M059J (cell line): ENCODE measurements around the gene PTGIS. TPM values are rescaled to one million over a fixed set of nuclear protein-coding genes. Genes with fewer than 3 reads are reported as not detected.

ENCODE experiments used
- DNase-seq: peaks from one replicate; pipeline ENCODE4 v3.0.0-alpha.2; 2012; ENCODE audit warnings: low read depth
- total RNA-seq: library from RNA; depleted of rRNA; stranded (reverse); fragments of >200 nt; shearing (Covaris generic); gene quantifications from 2 replicates; pipeline ENCODE4 v1.2.3, GENCODE V29; 2014

PTGIS gene
- total RNA-seq, 1 experiment from 2014 or later, result 0.07 TPM

- peak; percentile 69 for DNase-seq
These were observed 28.0 kb upstream of the PTGIS start for GRCh38 chr20:49595811-49596561.

GRCh38 chr20:49595346-49595745 lies 27.4 kb upstream of the PTGIS start:
- no peak for DNase-seq

- DNase-seq, result no peak
These were observed 27.0 kb upstream of the PTGIS start for GRCh38 chr20:49594931-49595315.

GRCh38 chr20:49594143-49594930 lies 26.4 kb upstream of the PTGIS start:
- peak; percentile 55 for DNase-seq

DNA sequence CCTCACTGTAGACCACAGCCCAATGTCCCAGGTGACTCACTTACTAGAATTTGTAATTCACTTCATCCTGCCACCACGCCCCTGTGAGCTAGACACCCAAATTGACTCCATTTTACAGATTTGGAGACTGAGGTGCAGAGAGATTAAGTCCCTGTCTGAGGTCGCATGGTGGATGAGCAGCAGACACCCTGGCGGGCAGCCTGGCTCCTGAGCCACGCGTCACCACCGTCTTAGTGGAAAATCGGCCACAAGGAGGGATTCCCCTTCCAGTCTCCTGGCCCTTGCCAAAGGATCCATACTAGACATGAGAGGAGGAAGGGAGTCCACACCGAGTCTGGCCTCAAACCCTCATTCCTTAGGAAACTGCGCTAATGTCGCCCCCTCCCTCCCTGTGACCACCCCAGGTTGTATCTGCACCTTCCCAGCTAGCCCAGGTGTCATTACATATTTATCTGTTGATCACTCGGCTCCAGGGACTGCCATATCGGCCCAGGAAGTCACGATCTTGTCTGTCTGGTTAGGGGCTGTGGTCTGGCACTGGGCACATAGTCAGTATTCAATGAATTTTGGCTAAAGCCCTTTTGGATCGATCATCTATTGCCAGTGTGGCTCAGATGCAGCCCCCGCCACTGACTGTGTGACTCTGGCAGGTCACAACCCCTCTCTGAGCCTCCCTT lies 25.7 kb upstream of the PTGIS start:
- peak; percentile 54 for DNase-seq

DNA sequence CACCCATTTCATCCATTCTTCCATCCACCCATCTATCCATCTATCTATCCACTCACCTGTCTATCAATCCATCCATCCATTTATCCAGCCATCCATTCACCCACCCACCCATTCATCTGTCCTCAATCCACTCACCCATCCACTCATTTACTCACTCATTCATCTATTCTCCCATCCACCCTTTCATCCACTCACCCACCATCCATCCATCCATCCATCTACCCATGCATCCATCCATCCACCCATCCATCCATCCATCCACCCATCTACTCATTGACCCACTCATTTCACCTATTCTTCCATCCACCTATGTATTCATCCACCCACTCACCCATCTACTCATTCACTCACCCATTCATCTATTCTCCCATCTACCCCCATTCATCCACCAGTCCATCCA lies 24.2 kb upstream of the PTGIS start:
- no peak for DNase-seq

GRCh38 chr20:49591217-49591865 lies 23.4 kb upstream of the PTGIS start:
- no peak for DNase-seq

DNA sequence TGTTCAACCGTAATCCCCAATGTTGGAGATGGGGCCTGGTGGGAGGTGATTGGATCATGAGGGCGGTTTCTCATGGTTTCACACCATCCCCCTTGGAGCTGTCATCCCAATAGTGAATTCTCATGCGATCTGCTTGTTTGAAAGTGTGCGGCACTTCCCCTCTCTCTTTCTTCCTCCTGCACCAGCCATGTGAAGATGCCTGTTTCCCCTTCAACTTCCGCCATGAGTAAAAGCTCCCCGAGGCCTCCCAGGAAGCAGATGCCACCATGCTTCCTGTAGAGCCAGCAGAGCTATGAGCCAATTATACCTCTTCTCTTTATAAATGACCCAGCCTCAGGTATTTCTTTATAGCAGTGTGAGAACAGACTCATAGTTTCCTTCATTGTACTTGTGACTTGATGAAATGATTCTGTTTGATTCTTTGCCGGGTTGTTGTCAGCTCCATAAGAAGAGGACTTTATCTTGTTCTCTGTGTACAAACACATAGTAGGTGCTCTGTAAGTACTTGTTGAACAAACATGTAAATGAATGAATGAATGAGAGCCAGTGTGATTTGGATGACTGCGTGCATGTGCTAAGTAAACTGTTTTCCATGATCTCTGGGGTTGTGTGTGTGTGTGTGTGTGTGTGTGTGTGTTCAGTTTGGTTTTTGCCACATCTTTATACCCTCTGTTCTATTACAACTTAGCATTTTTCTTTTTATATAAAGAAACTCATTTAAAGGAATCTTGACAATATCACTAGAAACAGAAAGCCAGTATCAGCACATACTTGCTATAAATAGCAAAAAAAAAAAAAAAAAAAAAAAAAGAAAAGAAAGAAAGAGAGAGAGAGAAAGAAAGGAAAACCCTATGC lies 22.5 kb upstream of the PTGIS start:
- no peak for DNase-seq

DNA sequence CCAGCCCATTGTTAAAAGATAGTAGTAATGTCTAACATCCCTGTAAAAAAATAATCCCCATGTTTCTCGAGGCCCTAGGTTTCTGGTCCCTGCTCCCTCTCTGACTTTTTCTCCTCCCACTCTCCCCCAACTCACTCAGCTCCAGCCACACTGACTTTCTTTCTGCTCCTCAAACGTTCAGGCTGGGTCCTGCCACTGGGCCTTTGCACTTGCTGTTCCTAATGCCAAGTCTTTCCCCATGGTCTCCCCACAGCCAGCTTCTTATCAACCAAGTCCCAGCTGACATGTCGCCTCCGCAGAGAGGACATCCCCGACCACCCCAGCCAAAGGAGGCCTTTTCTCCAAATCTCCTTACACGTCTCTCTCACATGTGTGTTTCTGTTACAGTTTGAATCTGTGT lies 21.8 kb upstream of the PTGIS start:
- no peak for DNase-seq

DNA sequence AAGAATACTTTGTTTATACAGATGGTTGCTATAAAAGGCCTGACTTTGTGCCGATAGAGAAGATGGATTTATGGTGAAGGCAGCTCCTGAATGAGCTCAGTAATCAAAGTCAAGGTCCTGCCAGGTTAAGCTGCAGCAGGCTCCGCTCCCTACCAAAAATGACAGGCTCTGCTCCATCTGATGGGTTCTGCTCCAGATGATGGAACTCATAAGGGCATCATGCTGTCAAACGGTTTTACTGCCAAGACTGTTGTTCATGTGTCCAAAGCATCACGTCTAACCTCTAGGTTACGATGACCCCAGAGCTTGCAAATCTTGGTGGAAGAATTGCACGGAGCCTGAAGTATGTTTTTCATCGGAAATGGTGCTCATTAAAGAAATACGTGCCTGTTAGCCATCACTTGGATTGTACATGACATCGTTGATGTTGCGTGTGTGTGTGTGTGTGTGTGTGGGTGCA lies 19.2 kb upstream of the PTGIS start:
- DNase-seq, result no peak

- DNase-seq, result no peak
These were observed 17.8 kb upstream of the PTGIS start for GRCh38 chr20:49585585-49586245.

DNA sequence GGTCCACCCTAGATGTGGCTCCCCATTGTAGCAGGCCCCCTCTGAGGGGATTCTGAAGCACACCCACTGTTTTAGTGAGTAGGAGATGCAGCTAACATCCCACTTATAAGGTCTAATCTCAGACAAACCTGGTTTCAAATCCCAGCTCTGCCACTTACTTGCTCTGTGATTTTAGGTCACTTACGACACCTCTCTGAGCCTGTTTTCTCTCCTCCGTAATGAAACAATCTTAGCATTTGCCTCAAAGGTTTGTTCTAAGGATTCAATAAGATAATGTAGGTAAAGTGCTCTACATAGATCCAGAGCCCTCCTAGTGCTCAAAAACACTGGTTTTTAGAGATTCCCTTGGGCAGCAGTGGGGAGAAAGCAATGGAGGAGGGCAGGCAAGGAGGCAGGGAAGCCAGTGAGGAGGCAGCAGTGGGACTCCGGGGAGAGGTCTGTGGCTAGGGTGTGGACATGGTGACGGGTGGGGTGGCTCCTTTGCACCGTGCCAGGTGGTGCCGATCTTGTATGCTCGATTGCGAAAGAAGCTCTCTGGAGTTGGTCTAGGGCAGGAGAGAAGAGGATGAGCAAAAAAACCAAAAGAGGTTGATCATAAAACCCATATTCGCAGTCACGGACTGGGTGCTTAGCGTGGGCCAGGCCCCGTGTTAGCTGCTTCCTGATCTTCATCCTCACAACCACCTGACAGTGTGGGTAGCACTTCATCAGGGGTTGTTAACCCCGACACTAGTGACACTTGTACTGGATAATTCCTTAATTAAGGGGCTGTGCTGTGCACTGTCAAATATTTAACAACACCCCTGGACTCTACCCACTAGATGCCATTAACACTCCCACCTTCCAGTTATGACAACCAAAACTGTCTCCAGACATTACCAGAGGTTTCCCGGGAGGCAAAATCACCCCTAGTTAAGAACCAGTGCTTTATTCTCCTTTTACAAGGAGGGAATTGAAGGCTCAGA lies 16.8 kb upstream of the PTGIS start:
- DNase-seq, result no peak

- DNase-seq, result peak; percentile 85
These were observed 15.9 kb upstream of the PTGIS start for GRCh38 chr20:49583669-49584417.

- DNase-seq, result no peak
These were observed 15.4 kb upstream of the PTGIS start for GRCh38 chr20:49583343-49583668.

DNA sequence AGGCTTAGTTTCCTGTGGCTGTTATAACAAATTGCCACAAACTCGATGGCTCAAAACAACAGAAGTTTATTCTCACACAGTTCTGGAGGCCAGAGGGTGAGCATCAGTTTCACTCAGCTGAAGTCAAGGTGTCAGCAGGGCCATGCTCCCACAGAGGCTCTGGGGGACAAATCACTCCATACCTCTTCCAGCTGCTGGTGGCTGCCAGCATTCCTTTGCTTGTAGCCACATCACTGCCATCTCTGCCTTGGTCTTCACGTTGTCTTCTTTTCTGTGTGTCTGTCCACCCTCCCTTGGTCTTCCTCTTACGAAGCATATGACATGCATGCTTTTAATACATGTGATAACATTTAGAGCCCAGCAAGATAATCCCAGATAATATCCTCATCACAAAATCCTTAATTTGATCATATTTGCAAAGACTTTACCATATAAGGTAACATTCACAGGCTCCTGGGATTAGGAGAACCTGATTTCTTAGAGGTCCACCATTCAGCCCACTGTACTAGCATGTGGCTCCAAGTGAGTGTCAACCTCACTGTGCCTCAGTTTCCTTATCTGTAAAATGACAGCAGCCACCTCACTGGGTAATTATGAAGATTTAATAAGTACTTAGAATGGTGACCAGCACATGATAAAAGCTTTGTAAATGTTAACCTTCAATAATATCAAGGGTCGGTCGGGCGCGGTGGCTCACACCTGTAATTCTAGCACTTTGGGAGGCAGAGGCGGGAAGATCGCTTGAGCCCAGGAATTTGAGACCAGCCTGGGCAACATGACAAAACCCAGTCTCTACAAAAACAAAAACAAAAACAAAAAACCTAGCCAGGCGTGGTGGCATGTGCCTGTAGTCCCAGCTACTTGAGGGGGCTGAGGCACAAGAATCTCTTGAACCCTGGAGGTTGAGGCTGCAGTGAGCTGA lies 14.7 kb upstream of the PTGIS start:
- no peak for DNase-seq

DNA sequence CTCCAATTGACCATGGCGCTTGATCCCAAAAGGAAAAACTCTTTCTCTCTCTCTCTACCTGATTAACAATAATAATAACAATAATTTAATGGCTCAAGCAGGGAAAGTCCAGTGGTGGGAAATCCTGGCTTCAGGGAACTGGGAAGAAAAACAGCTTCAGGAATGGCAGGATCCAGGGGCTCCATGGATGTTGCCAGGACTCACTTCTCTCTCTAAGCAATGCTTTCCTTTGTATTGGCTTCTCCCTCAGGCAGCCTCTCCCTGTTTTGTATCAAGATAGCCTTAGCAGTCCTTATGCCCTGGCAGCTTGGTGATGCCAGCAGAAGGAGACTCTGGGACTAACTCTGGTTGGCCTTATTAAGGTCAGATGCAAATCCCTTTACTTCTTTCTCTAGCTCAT lies 13.5 kb upstream of the PTGIS start:
- no peak for DNase-seq

- no peak for DNase-seq
These were observed 12.9 kb upstream of the PTGIS start for GRCh38 chr20:49580813-49581174.
